IPS-20b (cell line): ENCODE data around the gene PLEK2.
"Not testable (repeated sequence)": the region's sequence is repeated elsewhere in the genome, so short reads cannot be mapped to it uniquely, and the experiment has no call there.

ENCODE experiments used
- H3K27ac ChIP-seq: one replicate; pipeline ENCODE4 v1.5.1; 2013; ENCODE audit warnings: low read length
- H3K27me3 ChIP-seq: 2 replicates; pipeline ENCODE4 v1.6.1; 2013; ENCODE audit warnings: mild to moderate bottlenecking, low read length, inconsistent platforms; ENCODE audit not compliant: insufficient read depth
- H3K36me3 ChIP-seq: 2 replicates; pipeline ENCODE4 v1.6.1; 2013; ENCODE audit warnings: low read depth, mild to moderate bottlenecking, inconsistent platforms, low read length, moderate library complexity; ENCODE audit not compliant: insufficient read depth
- H3K4me1 ChIP-seq: 2 replicates; pipeline ENCODE4 v1.6.1; 2013; ENCODE audit warnings: mild to moderate bottlenecking, control low read depth, inconsistent platforms, low read length, moderate library complexity; ENCODE audit not compliant: insufficient read depth
- H3K4me3 ChIP-seq: 2 replicates; pipeline ENCODE4 v1.5.1; 2013; ENCODE audit warnings: mild to moderate bottlenecking, low read length, inconsistent platforms
- H3K9ac ChIP-seq: 2 replicates; pipeline ENCODE4 v1.6.1; 2013; ENCODE audit warnings: low read depth, mild to moderate bottlenecking, inconsistent platforms, low read length, moderate library complexity
- H3K9me3 ChIP-seq: 2 replicates; pipeline ENCODE4 v1.6.1; 2013; ENCODE audit warnings: mild to moderate bottlenecking, low read depth, low read length, inconsistent platforms; ENCODE audit not compliant: insufficient read depth

PLEK2 gene

GRCh38 chr14:67426161-67426560 lies 14.2 kb upstream of the PLEK2 start:
- H3K27ac ChIP-seq, result no peak overlapping the region
- no peaks in the 10 kb centered on the region for H3K36me3 ChIP-seq
- H3K4me3 ChIP-seq, result no peak overlapping the region
- H3K9ac ChIP-seq, result no peak overlapping the region
- H3K4me1 ChIP-seq, result no peaks in the 10 kb centered on the region
- no peaks in the 10 kb centered on the region; the same call in 1 of the 2 replicates for H3K27me3 ChIP-seq
- no peaks in the 10 kb centered on the region for H3K9me3 ChIP-seq

- Histone ChIP-seq H3K27ac (no peak overlapping the region), H3K9me3 (no peaks in the 10 kb centered on the region), H3K4me3 (no peak overlapping the region), H3K9ac (no peak overlapping the region), H3K27me3 (no peaks in the 10 kb centered on the region; the same call in 1 of the 2 replicates), H3K4me1 (no peaks in the 10 kb centered on the region), H3K36me3 (no peaks in the 10 kb centered on the region)
These were observed 13.6 kb upstream of the PLEK2 start for GRCh38 chr14:67425608-67426007.

- H3K36me3 ChIP-seq, result no peaks in the 10 kb centered on the region
- no peaks in the 10 kb centered on the region for H3K9me3 ChIP-seq
- no peak overlapping the region for H3K9ac ChIP-seq
- H3K27me3 ChIP-seq, result no peaks in the 10 kb centered on the region; the same call in 1 of the 2 replicates
- H3K4me3 ChIP-seq, result no peak overlapping the region
- H3K4me1 ChIP-seq, result no peaks in the 10 kb centered on the region
- no peak overlapping the region for H3K27ac ChIP-seq
These were observed 12.6 kb upstream of the PLEK2 start for GRCh38 chr14:67424539-67424938.

GRCh38 chr14:67423424-67423823 lies 11.5 kb upstream of the PLEK2 start:
- H3K4me3 ChIP-seq, result no peak overlapping the region

GRCh38 chr14:67421356-67422224 lies 9.6 kb upstream of the PLEK2 start:
- H3K27me3 ChIP-seq, result no peaks in the 10 kb centered on the region
- H3K4me3 ChIP-seq, result no peak overlapping the region
- no peaks in the 10 kb centered on the region for H3K9me3 ChIP-seq
- no peaks in the 10 kb centered on the region for H3K4me1 ChIP-seq
- H3K27ac ChIP-seq, result no peak overlapping the region
- H3K36me3 ChIP-seq, result no peaks in the 10 kb centered on the region
- H3K9ac ChIP-seq, result no peak overlapping the region

More at GRCh38 chr14:67423424-67423823, 11.5 kb upstream of the PLEK2 start:
- H3K27ac ChIP-seq, result no peak overlapping the region
- no peaks in the 10 kb centered on the region for H3K4me1 ChIP-seq
- no peaks in the 10 kb centered on the region for H3K9me3 ChIP-seq
- no peaks in the 10 kb centered on the region for H3K36me3 ChIP-seq
- H3K27me3 ChIP-seq, result no peaks in the 10 kb centered on the region; the same call in 1 of the 2 replicates
- no peak overlapping the region for H3K9ac ChIP-seq

GRCh38 chr14:67420102-67420739 lies 8.3 kb upstream of the PLEK2 start:
- H3K9me3 ChIP-seq, result no peaks in the 10 kb centered on the region
- H3K9ac ChIP-seq, result no peak overlapping the region
- no peaks in the 10 kb centered on the region for H3K36me3 ChIP-seq
- H3K4me3 ChIP-seq, result no peak overlapping the region
- H3K27ac ChIP-seq, result no peak overlapping the region
- no peaks in the 10 kb centered on the region for H3K27me3 ChIP-seq
- H3K4me1 ChIP-seq, result no peaks in the 10 kb centered on the region

GRCh38 chr14:67418401-67419191 lies 6.6 kb upstream of the PLEK2 start:
- no peaks in the 10 kb centered on the region for H3K27me3 ChIP-seq

GRCh38 chr14:67417633-67418032 lies 5.7 kb upstream of the PLEK2 start:
- H3K4me1 ChIP-seq, result no peaks in the 10 kb centered on the region
- no peak overlapping the region for H3K9ac ChIP-seq
- no peak overlapping the region for H3K4me3 ChIP-seq
- H3K27me3 ChIP-seq, result peaks cover 5% of the 10 kb centered on the region; the same call in 1 of the 2 replicates
- no peaks in the 10 kb centered on the region for H3K9me3 ChIP-seq
- H3K36me3 ChIP-seq, result no peaks in the 10 kb centered on the region
- no peak overlapping the region for H3K27ac ChIP-seq

More at GRCh38 chr14:67418401-67419191, 6.6 kb upstream of the PLEK2 start:
- no peak overlapping the region for H3K9ac ChIP-seq
- no peaks in the 10 kb centered on the region for H3K36me3 ChIP-seq
- H3K4me3 ChIP-seq, result no peak overlapping the region
- H3K4me1 ChIP-seq, result no peaks in the 10 kb centered on the region
- no peak overlapping the region for H3K27ac ChIP-seq
- H3K9me3 ChIP-seq, result no peaks in the 10 kb centered on the region

- H3K27me3 ChIP-seq, result peaks cover 13% of the 10 kb centered on the region; the same call in 1 of the 2 replicates
- no peak overlapping the region for H3K9ac ChIP-seq
- no peak overlapping the region for H3K27ac ChIP-seq
- H3K9me3 ChIP-seq, result no peaks in the 10 kb centered on the region
- no peaks in the 10 kb centered on the region for H3K4me1 ChIP-seq
- H3K36me3 ChIP-seq, result no peaks in the 10 kb centered on the region
- no peak overlapping the region for H3K4me3 ChIP-seq
These were observed 4.8 kb upstream of the PLEK2 start for GRCh38 chr14:67416810-67417209.

GRCh38 chr14:67416085-67416484 lies 4.1 kb upstream of the PLEK2 start:
- Histone ChIP-seq H3K9me3 (no peaks in the 10 kb centered on the region), H3K36me3 (no peaks in the 10 kb centered on the region), H3K27me3 (peaks cover 20% of the 10 kb centered on the region; the same call in 1 of the 2 replicates), H3K4me3 (no peak overlapping the region), H3K9ac (no peak overlapping the region), H3K4me1 (0 out of 2 replicates have a peak, but pooled peaks cover 3% of the 10 kb centered on the region), H3K27ac (no peak overlapping the region)

GRCh38 chr14:67415610-67416009 lies 3.6 kb upstream of the PLEK2 start:
- not testable (repeated sequence) for H3K27ac ChIP-seq, H3K4me3 ChIP-seq, H3K9ac ChIP-seq, H3K9me3 ChIP-seq, H3K4me1 ChIP-seq, H3K36me3 ChIP-seq
- peaks cover 24% of the 10 kb centered on the region; the same call in 1 of the 2 replicates for H3K27me3 ChIP-seq
